RPMI8226 (cell line): Measurements from ENCODE around the gene MIGA2.
"Not testable (repeated sequence)": the region's sequence is repeated elsewhere in the genome, so short reads cannot be mapped to it uniquely, and the experiment has no call there.

ENCODE experiments used
- DNase-seq: peaks from one replicate; pipeline ENCODE4 v3.0.0-alpha.2; 2015

MIGA2 gene

GRCh38 chr9:129104051-129104450 is 67.6 kb downstream of the MIGA2 start:
- DNase-seq, result no peak

DNA sequence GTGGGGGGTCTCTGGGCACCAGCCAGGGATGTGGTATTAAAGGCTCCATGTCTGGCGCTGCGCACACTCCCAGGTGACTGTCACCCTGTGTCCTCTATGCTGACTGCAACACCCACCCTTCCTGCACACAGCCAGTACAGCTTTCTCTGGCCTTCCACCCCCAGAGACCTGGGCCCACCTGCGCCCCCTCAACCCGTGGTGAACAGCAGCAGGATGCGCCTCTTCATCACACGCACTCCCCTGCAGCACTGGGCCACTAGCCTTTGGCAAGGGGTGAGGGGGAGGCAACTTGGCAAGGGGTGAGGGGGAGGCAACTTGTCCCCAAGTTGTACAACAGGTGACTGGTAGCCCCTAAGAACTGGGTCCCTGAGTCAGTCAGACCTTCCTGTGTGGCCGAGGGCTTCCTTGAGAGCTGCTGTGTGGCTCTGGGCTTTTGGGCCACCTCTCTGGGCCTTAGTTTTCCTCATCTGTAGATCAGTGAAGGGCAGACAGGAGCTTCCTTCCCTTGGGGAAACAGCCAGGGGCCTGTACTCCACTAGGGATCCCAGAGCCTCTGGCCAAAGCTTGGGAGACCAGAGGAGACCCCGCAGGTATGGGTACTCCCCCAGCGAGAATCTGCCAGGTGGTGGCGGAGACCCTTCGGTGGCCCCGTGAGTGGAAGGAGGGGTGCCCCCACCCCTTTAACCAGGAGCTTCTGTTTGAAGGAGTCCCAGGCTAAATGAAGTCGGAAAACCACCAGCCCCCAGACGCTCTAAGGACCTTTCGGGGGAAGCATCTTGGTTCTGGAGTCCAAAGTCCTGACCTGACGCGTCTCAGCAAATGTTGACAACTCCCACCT is 69.7 kb downstream of the MIGA2 start:
- no peak for DNase-seq

DNA sequence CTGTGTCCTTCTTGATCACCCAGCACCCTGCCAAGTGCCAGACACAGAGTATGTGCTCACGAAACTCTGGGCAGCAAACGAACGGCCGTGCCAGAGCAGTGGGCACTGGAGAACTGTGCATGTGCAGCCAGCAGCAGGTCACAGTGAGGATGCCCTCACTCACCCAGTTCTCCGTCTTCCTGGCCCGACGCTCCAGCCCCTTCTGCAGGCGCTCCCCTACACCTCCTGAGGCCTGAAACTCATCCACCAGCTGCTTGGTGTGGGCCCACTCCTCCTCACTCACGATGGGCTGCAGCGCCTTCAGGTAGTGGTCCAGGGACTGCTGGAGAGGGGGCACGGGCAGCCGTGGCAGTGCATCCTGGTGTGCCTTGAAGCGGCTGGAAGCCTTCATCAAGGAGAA is 71.2 kb downstream of the MIGA2 start:
- no peak for DNase-seq

DNA sequence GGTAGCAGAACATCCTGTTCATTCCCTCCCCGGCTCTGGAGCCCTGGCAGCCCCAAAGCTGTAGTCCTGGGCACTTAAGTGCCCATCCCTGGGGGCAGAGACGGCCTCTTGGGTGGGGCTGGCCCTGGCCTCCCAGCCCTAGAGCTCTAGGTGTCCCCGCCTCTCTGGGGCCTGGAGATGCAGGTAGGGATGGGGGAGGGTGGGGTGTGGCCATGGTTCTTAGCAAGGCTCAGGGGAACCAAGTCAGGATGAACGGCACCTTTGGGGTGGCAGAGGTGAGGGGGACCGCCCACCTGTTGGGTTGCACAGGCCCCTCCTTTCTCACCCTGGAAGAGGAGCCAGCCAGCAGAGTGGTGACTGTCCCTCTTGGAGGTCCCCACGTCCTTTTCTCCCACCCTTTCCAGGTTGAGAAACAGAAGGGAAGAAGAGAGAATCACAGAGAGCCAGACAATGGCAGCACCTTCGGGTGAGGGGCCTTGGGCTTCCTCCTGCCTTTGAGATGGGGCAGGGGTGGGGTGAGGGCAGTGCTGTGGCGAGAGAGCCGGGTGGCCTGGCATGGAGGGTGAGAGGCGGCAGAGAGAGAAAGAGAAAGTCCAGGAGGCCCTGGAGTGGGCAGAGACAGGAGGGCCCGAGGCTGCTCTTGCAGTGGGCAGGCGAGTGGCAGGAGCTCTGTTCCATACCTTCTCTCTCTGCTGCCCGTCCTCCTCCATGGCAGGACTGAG is 71.8 kb downstream of the MIGA2 start:
- no peak for DNase-seq

DNA sequence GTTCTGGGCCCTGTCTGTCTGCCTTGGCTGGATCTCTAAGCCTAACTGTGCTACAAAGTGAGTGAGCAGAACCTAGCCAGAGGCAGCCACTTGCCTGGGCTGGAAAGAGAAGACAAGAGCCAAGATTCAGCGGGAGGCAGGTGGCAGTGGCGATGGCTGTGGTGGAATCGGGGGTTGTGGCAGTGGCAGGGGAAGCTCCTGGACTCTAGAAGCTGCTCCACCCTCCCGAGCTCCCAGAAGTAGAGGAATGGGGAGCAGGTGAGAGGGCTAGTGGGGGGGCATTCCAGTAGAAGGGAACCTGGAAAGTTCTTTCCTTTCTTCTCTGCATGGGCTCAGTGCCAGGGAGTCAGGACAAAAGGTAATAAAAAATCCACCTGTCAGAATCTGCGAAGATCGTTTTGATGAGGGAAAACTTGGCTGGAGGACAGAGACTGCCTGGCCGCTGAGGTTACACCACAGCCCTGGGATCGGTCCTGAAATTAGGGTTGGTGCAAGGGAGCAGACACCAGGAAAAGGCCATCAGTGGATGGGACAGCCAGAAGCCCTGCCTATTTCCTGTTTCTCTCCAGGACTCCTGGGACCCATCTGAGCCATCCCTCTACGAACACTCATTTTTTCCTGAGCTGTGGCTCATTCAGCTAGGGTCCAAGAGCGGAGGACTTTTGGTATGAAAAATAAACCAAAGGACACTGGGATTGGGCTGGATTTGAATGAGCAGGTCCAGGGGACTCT is 72.5 kb downstream of the MIGA2 start:
- DNase-seq, result no peak

GRCh38 chr9:129109537-129109903 is 73.1 kb downstream of the MIGA2 start:
- peak; percentile 32 for DNase-seq

- no peak for DNase-seq
Measured at GRCh38 chr9:129109952-129110739, 73.7 kb downstream of the MIGA2 start.

GRCh38 chr9:129110740-129111527 is 74.5 kb downstream of the MIGA2 start, which contains the start of the genes CRAT and PTPA:
Gene CRAT (minus strand): TSS chr9:129110793. CDS start chr9:129110509, 284 bp downstream.
Gene PTPA (plus strand): TSS chr9:129111415. CDS start chr9:129111601, 186 bp downstream.
- peak; percentile 98 for DNase-seq

GRCh38 chr9:129111528-129112151 is 75.2 kb downstream of the MIGA2 start:
- peak; percentile 55 for DNase-seq

GRCh38 chr9:129112526-129112925 is 76.1 kb downstream of the MIGA2 start:
- DNase-seq, result not testable (repeated sequence)

GRCh38 chr9:129113645-129114304 is 77.3 kb downstream of the MIGA2 start:
- DNase-seq, result no peak

GRCh38 chr9:129118799-129119198 is 82.4 kb downstream of the MIGA2 start:
- DNase-seq, result no peak

DNA sequence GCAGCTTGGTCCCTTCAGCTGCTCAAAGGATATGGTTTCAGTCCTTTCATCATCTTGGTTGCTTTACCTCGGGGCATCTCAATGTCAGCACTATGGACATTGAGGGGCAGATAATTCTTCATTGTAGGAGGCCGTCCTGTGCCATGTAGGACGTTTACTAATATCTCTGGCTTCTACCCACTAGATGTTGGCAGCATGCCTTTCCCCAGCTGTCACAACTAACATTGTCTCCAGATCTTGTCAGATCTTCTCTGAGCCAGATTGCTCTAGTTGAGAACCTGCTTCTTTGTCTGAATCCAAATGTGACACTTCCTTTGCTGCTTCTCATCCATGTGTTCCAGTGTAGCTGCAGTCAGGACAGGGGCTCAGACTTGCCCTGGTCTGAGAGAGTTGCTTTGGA is 85.1 kb downstream of the MIGA2 start:
- no peak for DNase-seq
